Neural cell (in vitro differentiated cells): Measurements from ENCODE around the gene SGO2. TPM values are rescaled to one million over a fixed set of nuclear protein-coding genes. Genes with fewer than 3 reads are reported as not detected.

Experiments used
- H2AFZ ChIP-seq: fragments of 200-600, 300-800 bp; sonication (generic), shearing (Covaris generic); 2 replicates; pipeline ENCODE4 v1.6.0; 2014; ENCODE audit warnings: low read depth, mild to moderate bottlenecking, antibody characterized with exemption, low read length, moderate library complexity
- H3F3A ChIP-seq: fragments of 200-600 bp; shearing (Covaris generic); 2 replicates; pipeline ENCODE4 v1.6.1; 2016; ENCODE audit warnings: mild to moderate bottlenecking, moderate library complexity, mixed read lengths, antibody characterized with exemption, low read length; ENCODE audit not compliant: insufficient read depth, poor library complexity, severe bottlenecking
- H3K27ac ChIP-seq: fragments of 200-600, 300-800 bp; sonication (generic), shearing (Covaris generic); 2 replicates; pipeline ENCODE4 v1.5.1; 2014; ENCODE audit warnings: mild to moderate bottlenecking, low read length, moderate library complexity
- H3K27me3 ChIP-seq: fragments of 300-800, 200-600 bp; sonication (generic), shearing (Covaris generic); 2 replicates; pipeline ENCODE4 v1.6.0; 2014; ENCODE audit warnings: mild to moderate bottlenecking, low read depth, low read length, moderate library complexity; ENCODE audit not compliant: insufficient read depth
- H3K36me3 ChIP-seq: fragments of 300-800, 200-600 bp; sonication (generic), shearing (Covaris generic); 2 replicates; pipeline ENCODE4 v1.5.1; 2014; ENCODE audit warnings: mild to moderate bottlenecking, antibody characterized with exemption, low read length, moderate library complexity; ENCODE audit not compliant: insufficient read depth
- H3K4me2 ChIP-seq: fragments of 300-800, 200-600 bp; sonication (generic), shearing (Covaris generic); 2 replicates; pipeline ENCODE4 v1.6.0; 2014; ENCODE audit warnings: mild to moderate bottlenecking, low read length
- H3K4me3 ChIP-seq: fragments of 300-800, 200-600 bp; sonication (generic), shearing (Covaris generic); 2 replicates; pipeline ENCODE4 v1.5.1; 2014; ENCODE audit warnings: mild to moderate bottlenecking, low read length, moderate library complexity
- H3K79me2 ChIP-seq: fragments of 200-600 bp; shearing (Covaris generic); replicated peaks from 2 replicates; pipeline ENCODE4 v1.6.0; 2014; ENCODE audit warnings: mild to moderate bottlenecking, low read length, moderate library complexity; ENCODE audit not compliant: insufficient read depth
- H3K9ac ChIP-seq: fragments of 300-800, 200-600 bp; sonication (generic), shearing (Covaris generic); 2 replicates; pipeline ENCODE4 v1.6.1; 2016; ENCODE audit warnings: mild to moderate bottlenecking, low read length, mixed read lengths
- H3K9me2 ChIP-seq: fragments of 200-600 bp; shearing (Covaris generic); 2 replicates; pipeline ENCODE4 v1.6.1; 2016; ENCODE audit warnings: mild to moderate bottlenecking, low read length, mixed read lengths; ENCODE audit not compliant: insufficient read depth
- H3K9me3 ChIP-seq: fragments of 200-600, 300-800 bp; sonication (generic), shearing (Covaris generic); 2 replicates; pipeline ENCODE4 v1.6.1; 2016; ENCODE audit warnings: mild to moderate bottlenecking, mixed run types, low read length, moderate library complexity, mixed read lengths
- H4K20me1 ChIP-seq: fragments of 200-600 bp; shearing (Covaris generic); 2 replicates; pipeline ENCODE4 v1.6.1; 2016; ENCODE audit warnings: mild to moderate bottlenecking, mixed run types; ENCODE audit not compliant: insufficient read depth
- CTCF ChIP-seq: fragments of 450-650 bp; IDR thresholded peaks from 2 replicates; pipeline ENCODE4 v1.5.1; 2014; ENCODE audit warnings: antibody characterized with exemption, mild to moderate bottlenecking, moderate library complexity; ENCODE audit not compliant: poor library complexity, severe bottlenecking
- EP300 ChIP-seq: fragments of 450-650 bp; conservative IDR thresholded peaks from 2 replicates; pipeline ENCODE4 v1.6.1; 2014; ENCODE audit warnings: antibody characterized with exemption, mild to moderate bottlenecking, moderate library complexity; ENCODE audit not compliant: poor library complexity, severe bottlenecking
- EZH2 ChIP-seq: fragments of 200-600, 300-800 bp; shearing (Covaris generic), sonication (generic); IDR thresholded peaks from 2 replicates; pipeline ENCODE4 v1.6.1; 2014; ENCODE audit warnings: antibody characterized with exemption, low read length, borderline replicate concordance, mild to moderate bottlenecking; ENCODE audit not compliant: insufficient read depth, poor library complexity, severe bottlenecking
- MXI1 ChIP-seq: fragments of 450-650 bp; conservative IDR thresholded peaks from 2 replicates; pipeline ENCODE4 v1.6.1; 2014; ENCODE audit warnings: antibody characterized with exemption, mild to moderate bottlenecking; ENCODE audit not compliant: poor library complexity, severe bottlenecking
- POLR2AphosphoS5 ChIP-seq: IDR thresholded peaks from 2 replicates; pipeline ENCODE4 v1.6.1; 2012
- RAD21 ChIP-seq: fragments of 450-650 bp; conservative IDR thresholded peaks from 2 replicates; pipeline ENCODE4 v1.6.1; 2014; ENCODE audit warnings: antibody characterized with exemption, mild to moderate bottlenecking, moderate library complexity
- REST ChIP-seq: IDR thresholded peaks from 2 replicates; pipeline ENCODE4 v1.6.1; 2012; ENCODE audit warnings: borderline replicate concordance
- SMC3 ChIP-seq: fragments of 450-650 bp; conservative IDR thresholded peaks from 2 replicates; pipeline ENCODE4 v1.6.1; 2014; ENCODE audit warnings: antibody characterized with exemption, mild to moderate bottlenecking, moderate library complexity; ENCODE audit not compliant: poor library complexity
- TAF1 ChIP-seq: IDR thresholded peaks from 2 replicates; pipeline ENCODE4 v1.6.1; 2012; ENCODE audit warnings: low read depth
- polyA plus RNA-seq: library from polyadenylated mRNA; depleted of rRNA; stranded (reverse); fragments of >200 nt; gene quantifications from 2 replicates; pipeline ENCODE4 v1.2.3, GENCODE V29; 2014

The SGO2 gene
- polyA plus RNA-seq, 1 donor from 2014 or later, result 0.73 TPM

GRCh38 chr2:200496696-200497095 is 29.3 kb upstream of the SGO2 start:
- H3K27ac ChIP-seq, result no peak overlapping the region
- no peaks in the 10 kb centered on the region for H3F3A ChIP-seq
- no peak overlapping the region for H3K4me3 ChIP-seq
- H4K20me1 ChIP-seq, result no peaks in the 10 kb centered on the region
- H3K9me3 ChIP-seq, result no peaks in the 10 kb centered on the region
- H3K36me3 ChIP-seq, result peaks cover 4% of the 10 kb centered on the region
- H3K27me3 ChIP-seq, result no peaks in the 10 kb centered on the region
- TF ChIP-seq EP300 (no peak), EZH2 (no peak), REST (no peak), CTCF (no peak), TAF1 (no peak), MXI1 (no peak), POLR2AphosphoS5 (no peak), RAD21 (no peak), SMC3 (no peak)
- H3K9me2 ChIP-seq, result no peaks in the 10 kb centered on the region
- no peaks in the 10 kb centered on the region for H3K79me2 ChIP-seq
- H3K9ac ChIP-seq, result no peak overlapping the region
- H2AFZ ChIP-seq, result no peak overlapping the region
- no peak overlapping the region for H3K4me2 ChIP-seq

GRCh38 chr2:200498402-200499162 is 27.4 kb upstream of the SGO2 start:
- no peaks in the 10 kb centered on the region for H3K9me2 ChIP-seq
- no peak overlapping the region for H3K4me3 ChIP-seq
- no peak for TF ChIP-seq CTCF
- no peak for TF ChIP-seq EZH2
- no peak for TF ChIP-seq SMC3
- no peak for TF ChIP-seq MXI1
- no peak for TF ChIP-seq EP300
- TF ChIP-seq POLR2AphosphoS5, result no peak
- TF ChIP-seq TAF1, result no peak
- TF ChIP-seq REST, result no peak
- TF ChIP-seq RAD21, result no peak
- H3F3A ChIP-seq, result no peaks in the 10 kb centered on the region
- no peaks in the 10 kb centered on the region for H3K79me2 ChIP-seq
- no peak overlapping the region for H3K27ac ChIP-seq
- no peaks in the 10 kb centered on the region for H3K36me3 ChIP-seq
- H2AFZ ChIP-seq, result no peak overlapping the region
- H3K9me3 ChIP-seq, result no peaks in the 10 kb centered on the region
- H3K9ac ChIP-seq, result no peak overlapping the region
- H3K4me2 ChIP-seq, result no peak overlapping the region
- H4K20me1 ChIP-seq, result no peaks in the 10 kb centered on the region
- H3K27me3 ChIP-seq, result no peaks in the 10 kb centered on the region
